Activated naive CD8-positive, alpha-beta T cell (primary cell): ENCODE data around the gene RBM20.
A peak's percentile ranks its signal among the peaks of the same experiment; 100 is the strongest.

Experiments
- H3K27ac Mint-ChIP-seq: one replicate; pipeline ENCODE4 v1.8.0; 2021; ENCODE audit warnings: mixed read lengths
- H3K27me3 Mint-ChIP-seq: one replicate; pipeline ENCODE4 v1.8.0; 2021; ENCODE audit warnings: mixed read lengths
- H3K36me3 Mint-ChIP-seq: one replicate; pipeline ENCODE4 v1.8.0; 2021; ENCODE audit warnings: mixed read lengths
- H3K4me1 Mint-ChIP-seq: one replicate; pipeline ENCODE4 v1.8.0; 2021; ENCODE audit warnings: low read depth, mixed read lengths
- H3K4me3 Mint-ChIP-seq: one replicate; pipeline ENCODE4 v1.8.0; 2021; ENCODE audit warnings: mild to moderate bottlenecking, mixed read lengths
- H3K9me3 Mint-ChIP-seq: one replicate; pipeline ENCODE4 v1.8.0; 2021; ENCODE audit warnings: low read depth, mixed read lengths

Gene RBM20

GRCh38 chr10:110852255-110852896 lies 208.2 kb downstream of the RBM20 start:
- no peaks in the 10 kb centered on the region for H3K27me3 Mint-ChIP-seq

DNA sequence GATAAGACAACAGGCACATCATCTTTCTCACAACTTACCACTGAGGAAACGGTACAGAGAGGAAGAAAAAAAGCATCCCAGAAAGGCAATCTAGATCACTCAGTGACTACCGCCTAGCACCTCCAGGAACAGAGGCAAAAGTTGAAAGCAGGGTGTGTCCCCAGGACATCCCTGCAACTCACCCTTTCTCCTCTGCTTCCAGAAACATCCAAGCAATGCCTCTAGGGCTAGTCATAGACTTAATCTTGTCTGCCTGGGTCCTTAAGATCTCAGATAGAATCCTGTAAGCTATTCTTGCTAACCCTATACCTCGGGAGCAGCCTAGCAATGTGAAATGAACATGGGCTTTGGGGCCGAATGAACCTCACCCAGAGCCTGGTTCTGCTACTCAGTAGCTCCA lies 208.8 kb downstream of the RBM20 start:
- Mint-ChIP-seq H3K4me3 (peak overlapping the region; percentile 62), H3K9me3 (no peaks in the 10 kb centered on the region), H3K27me3 (no peaks in the 10 kb centered on the region), H3K4me1 (peaks cover 71% of the 10 kb centered on the region), H3K36me3 (no peaks in the 10 kb centered on the region), H3K27ac (no peak overlapping the region)

More at GRCh38 chr10:110852255-110852896, 208.2 kb downstream of the RBM20 start:
- Mint-ChIP-seq H3K27ac (peak overlapping the region; percentile 28), H3K36me3 (no peaks in the 10 kb centered on the region), H3K4me1 (peaks cover 67% of the 10 kb centered on the region), H3K9me3 (no peaks in the 10 kb centered on the region), H3K4me3 (peak overlapping the region; percentile 62)

DNA sequence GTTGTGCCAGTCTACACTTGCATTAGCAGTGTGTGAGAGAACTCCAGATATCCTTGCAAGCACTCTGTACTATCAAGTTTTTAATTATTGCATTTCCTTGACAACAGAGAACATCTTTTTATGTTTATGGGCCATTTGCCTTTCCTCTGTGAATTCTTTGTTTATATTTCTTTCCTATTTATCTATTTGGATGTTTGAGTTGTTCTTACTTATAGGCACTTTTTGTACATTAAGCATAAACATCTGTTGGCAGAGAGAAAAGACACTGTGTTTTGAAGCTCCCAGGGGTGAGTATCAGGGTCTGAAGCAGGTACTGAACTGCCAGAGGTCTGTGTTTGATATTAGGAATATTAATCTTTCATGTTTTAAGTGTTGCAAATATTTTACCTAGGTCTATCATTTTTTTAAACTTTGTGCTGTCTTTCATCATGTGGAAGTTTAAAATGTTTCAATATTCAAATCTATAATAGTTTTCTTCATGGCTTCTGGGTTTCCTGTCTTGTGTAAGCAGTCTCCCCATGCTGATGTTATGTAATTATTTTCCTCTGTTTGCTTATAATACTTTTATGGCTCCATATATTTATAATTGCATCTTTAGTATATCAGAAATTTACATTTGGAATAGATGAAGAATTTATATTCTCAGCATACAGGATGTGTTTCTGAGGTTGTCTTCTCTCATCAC lies 209.9 kb downstream of the RBM20 start:
- no peak overlapping the region for H3K27ac Mint-ChIP-seq
- H3K9me3 Mint-ChIP-seq: no peaks in the 10 kb centered on the region
- H3K4me1 Mint-ChIP-seq: peaks cover 80% of the 10 kb centered on the region
- H3K4me3 Mint-ChIP-seq: peak overlapping the region; percentile 27
- no peaks in the 10 kb centered on the region for H3K36me3 Mint-ChIP-seq
- no peaks in the 10 kb centered on the region for H3K27me3 Mint-ChIP-seq

- no peak overlapping the region for H3K4me3 Mint-ChIP-seq
- H3K27ac Mint-ChIP-seq: peak overlapping the region; percentile 73
- H3K36me3 Mint-ChIP-seq: no peaks in the 10 kb centered on the region
- no peaks in the 10 kb centered on the region for H3K27me3 Mint-ChIP-seq
- peaks cover 85% of the 10 kb centered on the region for H3K4me1 Mint-ChIP-seq
- no peaks in the 10 kb centered on the region for H3K9me3 Mint-ChIP-seq
Measured at GRCh38 chr10:110857265-110858171, 213.4 kb downstream of the RBM20 start.

DNA sequence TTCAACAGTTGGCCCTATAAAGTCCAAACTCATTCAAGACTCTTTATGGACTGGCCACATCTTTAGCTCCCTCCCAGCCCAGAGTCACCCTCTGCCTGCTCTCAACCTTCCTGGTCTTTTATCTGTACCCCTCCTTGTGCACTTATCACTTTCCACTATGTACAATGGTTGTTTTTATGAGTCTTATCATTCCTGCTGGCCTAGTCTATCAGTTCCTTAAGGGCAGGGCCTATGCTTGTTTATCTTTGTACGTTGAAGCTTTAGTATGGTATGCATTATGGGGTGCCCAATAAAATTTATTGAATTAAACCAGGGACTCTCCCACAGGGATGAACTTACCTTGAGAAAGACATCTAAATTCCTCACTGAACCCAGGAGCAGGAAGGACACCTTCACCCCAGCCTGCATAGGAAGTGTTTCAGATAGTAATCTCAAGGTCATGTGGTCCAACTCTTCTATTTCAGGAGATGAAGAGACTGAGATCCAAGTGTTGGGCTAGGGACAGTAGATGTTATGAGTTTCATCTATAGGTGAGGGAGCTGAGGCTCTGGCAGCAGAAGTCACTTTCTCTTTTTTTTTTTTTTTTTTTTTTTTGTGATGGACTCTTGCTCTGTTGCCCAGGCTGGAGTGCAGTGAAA lies 214.3 kb downstream of the RBM20 start:
- no peaks in the 10 kb centered on the region for H3K27me3 Mint-ChIP-seq
- peak overlapping the region; percentile 83 for H3K27ac Mint-ChIP-seq
- peak overlapping the region; percentile 12 for H3K4me3 Mint-ChIP-seq
- peaks cover 85% of the 10 kb centered on the region for H3K4me1 Mint-ChIP-seq
- H3K9me3 Mint-ChIP-seq: no peaks in the 10 kb centered on the region
- no peaks in the 10 kb centered on the region for H3K36me3 Mint-ChIP-seq

DNA sequence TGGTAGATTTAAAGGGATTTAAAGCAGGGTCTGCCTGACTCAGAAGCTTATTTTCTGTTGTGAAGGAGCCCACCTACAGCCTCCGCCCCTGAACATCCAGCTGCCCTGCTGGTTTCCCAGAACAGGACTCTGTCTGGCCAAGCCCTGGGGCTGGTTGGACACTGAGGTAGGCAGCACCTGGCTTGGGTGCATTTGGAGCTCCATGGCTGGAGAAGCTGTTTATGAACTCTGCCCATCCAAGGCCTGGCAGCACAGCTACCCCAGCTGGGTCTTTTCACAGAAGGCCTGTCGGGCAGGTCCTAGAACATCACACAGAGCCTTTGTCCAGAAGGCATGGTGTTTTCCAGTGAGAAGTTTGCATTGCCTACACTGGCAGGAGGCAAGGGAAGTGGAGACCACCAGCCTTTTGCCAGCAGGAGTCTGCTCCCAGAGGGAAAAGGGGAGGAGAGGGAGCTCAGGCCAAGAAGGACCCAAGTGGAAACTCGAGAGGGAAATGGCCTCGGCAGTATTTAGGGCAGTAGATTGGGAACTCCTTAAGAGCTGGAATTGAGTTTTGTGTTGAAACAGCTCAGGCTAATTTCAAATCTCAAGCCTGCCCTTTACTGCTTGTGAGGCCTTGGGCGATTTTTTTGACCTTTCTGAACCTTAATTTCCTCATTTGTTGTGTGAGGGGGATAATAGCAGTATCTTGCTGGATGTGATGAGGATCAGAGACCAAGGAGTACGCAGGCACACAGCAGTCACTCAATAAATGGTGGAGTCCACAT lies 215.3 kb downstream of the RBM20 start:
- Mint-ChIP-seq H3K9me3 (no peaks in the 10 kb centered on the region), H3K27me3 (no peaks in the 10 kb centered on the region), H3K27ac (peak overlapping the region; percentile 98), H3K4me3 (peak overlapping the region; percentile 2), H3K36me3 (no peaks in the 10 kb centered on the region), H3K4me1 (peaks cover 85% of the 10 kb centered on the region)

DNA sequence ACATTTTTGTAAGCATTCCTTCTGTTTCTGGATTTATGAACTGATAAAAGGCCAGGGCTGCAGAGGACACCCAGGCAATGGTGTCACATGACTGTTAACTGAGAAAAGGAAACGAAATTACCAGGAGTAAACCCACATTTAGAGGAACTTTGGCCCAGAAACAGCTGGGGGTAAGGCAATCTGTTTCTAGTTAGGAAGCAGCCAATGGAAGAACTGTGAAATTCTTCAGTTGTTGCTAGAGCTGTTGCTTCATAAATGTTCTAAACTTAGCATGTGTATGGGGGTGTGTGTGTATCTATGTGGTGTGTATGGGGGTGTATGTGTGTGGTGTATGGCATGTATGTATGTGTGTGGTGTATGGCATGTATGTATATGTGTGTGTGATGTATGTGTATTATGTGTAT lies 215.8 kb downstream of the RBM20 start:
- Mint-ChIP-seq H3K36me3 (no peaks in the 10 kb centered on the region), H3K9me3 (no peaks in the 10 kb centered on the region), H3K27me3 (no peaks in the 10 kb centered on the region), H3K27ac (peak overlapping the region; percentile 98), H3K4me1 (peaks cover 86% of the 10 kb centered on the region), H3K4me3 (peak overlapping the region; percentile 2)

DNA sequence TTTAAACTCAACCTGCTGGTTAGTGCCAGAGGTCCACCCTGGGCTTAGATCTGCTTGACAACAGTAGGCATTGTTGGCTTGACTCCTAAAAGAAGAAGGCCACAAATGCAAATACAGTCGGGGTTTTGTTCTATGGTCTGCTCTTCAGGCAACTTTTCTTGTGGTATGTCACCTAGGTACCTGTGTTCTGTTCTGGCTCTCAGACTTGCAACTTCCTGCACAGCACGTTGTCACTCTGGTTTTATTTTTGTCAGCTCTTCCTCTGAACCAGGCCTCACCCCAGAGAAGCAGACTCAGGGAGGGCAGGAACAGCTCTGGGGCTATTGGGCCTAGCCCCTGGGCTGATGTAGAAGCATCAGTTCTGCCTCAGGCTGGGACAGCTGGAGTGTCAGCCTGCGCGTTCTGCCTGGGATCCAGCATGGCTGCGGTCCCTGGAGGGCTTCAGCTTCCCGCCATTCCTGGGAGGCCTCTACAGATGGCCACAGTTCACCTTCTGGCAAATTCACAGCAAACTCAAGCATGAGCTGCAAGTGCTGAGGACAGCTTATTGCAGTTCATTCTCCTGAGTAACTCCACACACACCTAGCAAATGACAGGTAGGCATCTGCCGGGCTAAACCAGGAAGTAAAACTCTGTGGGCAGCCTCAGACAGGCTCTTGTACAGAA lies 216.6 kb downstream of the RBM20 start:
- Mint-ChIP-seq H3K4me1 (peaks cover 86% of the 10 kb centered on the region), H3K36me3 (no peaks in the 10 kb centered on the region), H3K9me3 (no peaks in the 10 kb centered on the region), H3K27me3 (no peaks in the 10 kb centered on the region), H3K4me3 (peak overlapping the region; percentile 59), H3K27ac (peak overlapping the region; percentile 98)

DNA sequence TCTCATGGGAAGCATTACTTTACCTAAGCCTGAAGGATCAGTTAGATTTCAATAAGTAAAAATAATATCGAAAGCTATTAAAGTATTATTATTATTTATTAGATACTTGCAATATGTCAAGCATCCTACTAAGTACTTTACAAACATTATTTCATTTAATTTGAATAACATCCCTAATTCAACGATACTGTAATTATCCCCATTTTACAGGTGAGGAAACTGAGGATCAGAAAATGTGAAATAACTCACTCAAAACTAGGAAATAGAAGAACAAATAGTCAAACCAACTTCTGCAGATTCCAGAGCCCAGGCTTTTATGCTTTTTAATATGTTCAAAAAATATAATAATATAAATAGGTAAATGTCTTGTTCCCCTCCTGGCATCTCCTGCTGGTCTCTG lies 217.3 kb downstream of the RBM20 start:
- Mint-ChIP-seq H3K27ac (peak overlapping the region; percentile 98), H3K4me3 (peak overlapping the region; percentile 59), H3K36me3 (no peaks in the 10 kb centered on the region), H3K4me1 (peaks cover 91% of the 10 kb centered on the region), H3K9me3 (no peaks in the 10 kb centered on the region), H3K27me3 (no peaks in the 10 kb centered on the region)

GRCh38 chr10:110861930-110862649 lies 218.0 kb downstream of the RBM20 start:
- Mint-ChIP-seq H3K27ac (peak overlapping the region; percentile 96), H3K4me3 (peak overlapping the region; percentile 64), H3K9me3 (no peaks in the 10 kb centered on the region), H3K36me3 (no peaks in the 10 kb centered on the region), H3K27me3 (no peaks in the 10 kb centered on the region), H3K4me1 (peaks cover 97% of the 10 kb centered on the region)

DNA sequence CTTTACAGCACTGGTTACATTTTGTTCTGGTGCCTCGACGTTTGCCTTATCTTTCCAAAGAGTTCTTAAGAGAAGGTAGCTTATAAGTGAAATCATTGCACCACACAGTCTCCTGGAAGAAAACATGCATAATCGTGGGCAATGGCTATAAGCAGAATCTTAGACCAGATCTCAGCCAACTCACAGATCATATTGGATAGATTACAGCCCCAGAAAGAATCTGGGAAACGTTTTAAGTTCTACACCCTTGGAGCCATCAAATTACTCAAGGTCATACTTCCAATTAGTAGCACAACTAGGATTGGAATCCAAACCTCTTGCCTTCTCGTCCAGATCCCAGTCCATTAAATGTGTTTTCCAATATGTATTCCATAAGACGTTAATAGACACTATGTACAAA lies 218.8 kb downstream of the RBM20 start:
- no peaks in the 10 kb centered on the region for H3K36me3 Mint-ChIP-seq
- peaks cover 97% of the 10 kb centered on the region for H3K4me1 Mint-ChIP-seq
- no peak overlapping the region for H3K4me3 Mint-ChIP-seq
- H3K27ac Mint-ChIP-seq: peak overlapping the region; percentile 96
- H3K9me3 Mint-ChIP-seq: no peaks in the 10 kb centered on the region
- no peaks in the 10 kb centered on the region for H3K27me3 Mint-ChIP-seq

DNA sequence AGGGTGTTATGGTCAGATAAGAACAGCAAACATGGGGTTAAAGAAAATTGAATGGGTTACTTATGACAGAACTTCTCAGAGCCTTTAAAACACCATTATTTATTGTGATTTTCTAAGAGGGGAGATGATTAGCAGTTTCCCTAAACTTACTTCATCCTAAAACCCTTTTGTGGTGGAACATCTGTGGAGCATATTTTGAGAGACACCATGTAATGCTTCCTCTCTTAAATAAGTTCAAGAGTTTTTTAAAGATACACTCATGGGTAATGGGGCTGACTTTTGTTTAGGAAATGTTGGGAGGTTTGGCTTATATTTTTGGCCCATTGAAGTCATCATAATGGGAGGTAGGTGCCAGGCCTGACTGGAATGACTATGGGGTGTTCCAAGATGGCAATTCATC lies 219.2 kb downstream of the RBM20 start:
- H3K27me3 Mint-ChIP-seq: no peaks in the 10 kb centered on the region
- peak overlapping the region; percentile 96 for H3K27ac Mint-ChIP-seq
- peaks cover 97% of the 10 kb centered on the region for H3K4me1 Mint-ChIP-seq
- no peaks in the 10 kb centered on the region for H3K36me3 Mint-ChIP-seq
- H3K9me3 Mint-ChIP-seq: no peaks in the 10 kb centered on the region
- no peak overlapping the region for H3K4me3 Mint-ChIP-seq

GRCh38 chr10:110863956-110864355 lies 219.8 kb downstream of the RBM20 start:
- peaks cover 98% of the 10 kb centered on the region for H3K4me1 Mint-ChIP-seq
- H3K4me3 Mint-ChIP-seq: peak overlapping the region; percentile 73
- H3K27me3 Mint-ChIP-seq: no peaks in the 10 kb centered on the region
- no peaks in the 10 kb centered on the region for H3K36me3 Mint-ChIP-seq
- H3K27ac Mint-ChIP-seq: peak overlapping the region; percentile 96
- no peaks in the 10 kb centered on the region for H3K9me3 Mint-ChIP-seq
